Suprapubic skin (tissue), 3 donors: Measurements from ENCODE around the gene MTR.

Experiments
- POLR2A ChIP-seq, 2 donors: fragments of 450-650 bp; IDR thresholded peaks; one replicate each; pipeline ENCODE4 v1.6.1; 2017; ENCODE audit warnings: antibody characterized with exemption in 2 of 2, mild to moderate bottlenecking in 2 of 2, moderate library complexity in 2 of 2
- TF ChIP-seq, protein P1 (sequence below), 2 donors: fragments of 200-600 bp in 1 of 2; fragments of 450-650 bp in 1 of 2; sonication (generic) in 1 of 2; IDR thresholded peaks; one replicate each; pipeline ENCODE4 v1.5.1; 2016 to 2019; ENCODE audit warnings: antibody characterized with exemption in 2 of 2, mild to moderate bottlenecking in 1 of 2, moderate library complexity in 1 of 2

- TF ChIP-seq, protein P1, sequence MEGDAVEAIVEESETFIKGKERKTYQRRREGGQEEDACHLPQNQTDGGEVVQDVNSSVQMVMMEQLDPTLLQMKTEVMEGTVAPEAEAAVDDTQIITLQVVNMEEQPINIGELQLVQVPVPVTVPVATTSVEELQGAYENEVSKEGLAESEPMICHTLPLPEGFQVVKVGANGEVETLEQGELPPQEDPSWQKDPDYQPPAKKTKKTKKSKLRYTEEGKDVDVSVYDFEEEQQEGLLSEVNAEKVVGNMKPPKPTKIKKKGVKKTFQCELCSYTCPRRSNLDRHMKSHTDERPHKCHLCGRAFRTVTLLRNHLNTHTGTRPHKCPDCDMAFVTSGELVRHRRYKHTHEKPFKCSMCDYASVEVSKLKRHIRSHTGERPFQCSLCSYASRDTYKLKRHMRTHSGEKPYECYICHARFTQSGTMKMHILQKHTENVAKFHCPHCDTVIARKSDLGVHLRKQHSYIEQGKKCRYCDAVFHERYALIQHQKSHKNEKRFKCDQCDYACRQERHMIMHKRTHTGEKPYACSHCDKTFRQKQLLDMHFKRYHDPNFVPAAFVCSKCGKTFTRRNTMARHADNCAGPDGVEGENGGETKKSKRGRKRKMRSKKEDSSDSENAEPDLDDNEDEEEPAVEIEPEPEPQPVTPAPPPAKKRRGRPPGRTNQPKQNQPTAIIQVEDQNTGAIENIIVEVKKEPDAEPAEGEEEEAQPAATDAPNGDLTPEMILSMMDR (IDR thresholded peaks at IDR 0.05) = no peak
- no peak for TF ChIP-seq POLR2A (IDR thresholded peaks at IDR 0.05)
These were observed 53.3 kb downstream of the MTR start for GRCh38 chr1:236848274-236848923.
